HG03354 (cell line): ENCODE data around the gene TBC1D9B.
"Not testable (repeated sequence)": the region's sequence is repeated elsewhere in the genome, so short reads cannot be mapped to it uniquely, and the experiment has no call there.

ENCODE experiments used
- ATAC-seq: cut with Tn5 transposase; IDR thresholded peaks from one replicate; pipeline ENCODE4 v1.9.1; 2021; ENCODE audit warnings: mild to moderate bottlenecking; ENCODE audit not compliant: unreplicated experiment, poor library complexity, severe bottlenecking

TBC1D9B gene

DNA sequence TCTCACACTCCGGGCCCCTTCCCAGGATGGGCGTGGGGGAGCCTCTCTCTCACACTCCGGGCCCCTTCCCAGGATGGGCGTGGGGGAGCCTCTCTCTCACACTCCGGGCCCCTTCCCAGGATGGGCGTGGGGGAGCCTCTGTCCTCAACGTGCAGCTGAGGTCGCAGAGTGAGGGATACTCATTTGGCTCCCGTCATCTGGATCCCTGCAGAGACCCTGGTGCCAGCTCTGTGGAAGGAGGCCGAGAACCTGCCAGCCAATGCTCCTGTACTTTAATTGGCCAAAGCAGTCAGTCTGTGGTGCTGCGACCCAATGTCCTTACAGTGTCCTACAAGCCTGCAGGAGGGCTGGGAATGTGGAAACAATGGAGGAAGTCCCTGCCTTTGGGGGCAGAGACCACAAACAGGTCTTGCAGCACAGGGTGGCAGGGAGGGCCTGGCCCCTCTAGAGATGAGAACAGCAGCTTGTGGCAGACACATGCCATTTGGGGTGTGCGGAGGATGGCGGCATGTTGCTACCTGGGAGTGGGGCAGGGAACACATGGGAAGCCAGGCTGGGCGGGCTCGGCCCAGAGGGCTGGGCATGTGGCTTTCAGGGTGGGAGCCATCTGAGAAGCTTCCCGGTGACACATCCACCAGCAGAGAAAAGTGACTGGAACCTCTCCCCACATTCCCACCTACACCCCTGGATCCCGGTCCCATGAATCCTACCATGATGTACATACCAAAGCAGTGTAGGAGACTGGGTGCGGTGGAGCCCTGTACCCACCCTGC is 35.5 kb downstream of the TBC1D9B start:
- ATAC-seq: no peak

- ATAC-seq: not testable (repeated sequence)
Observed at GRCh38 chr5:179871533-179871932, 36.2 kb downstream of the TBC1D9B start.

DNA sequence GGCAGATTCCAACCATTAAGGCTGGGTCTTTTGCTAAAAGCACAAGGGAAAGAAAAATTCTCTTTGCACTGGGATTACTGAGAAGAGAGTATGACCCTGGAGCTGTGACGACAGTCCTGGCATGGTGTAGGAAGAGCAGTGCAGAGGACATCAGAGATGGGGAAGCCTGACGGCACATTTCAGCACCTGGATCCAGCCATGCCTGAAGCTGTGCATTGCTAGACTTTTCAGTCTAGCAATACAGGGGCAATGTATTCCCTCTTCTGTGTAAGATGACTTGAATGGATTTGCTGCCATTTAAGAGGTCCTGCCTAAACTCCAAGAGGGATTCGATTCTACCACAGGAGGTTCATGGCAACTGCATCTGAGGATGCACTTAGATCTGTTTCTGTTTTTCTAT is 36.7 kb downstream of the TBC1D9B start:
- ATAC-seq: no peak

GRCh38 chr5:179870403-179870903 is 37.2 kb downstream of the TBC1D9B start:
- ATAC-seq: no peak

- no peak for ATAC-seq
Observed at GRCh38 chr5:179869641-179870402, 37.9 kb downstream of the TBC1D9B start.

- no peak for ATAC-seq
Observed at GRCh38 chr5:179869101-179869500, 38.6 kb downstream of the TBC1D9B start.

GRCh38 chr5:179868541-179868940 is 39.2 kb downstream of the TBC1D9B start:
- no peak for ATAC-seq

DNA sequence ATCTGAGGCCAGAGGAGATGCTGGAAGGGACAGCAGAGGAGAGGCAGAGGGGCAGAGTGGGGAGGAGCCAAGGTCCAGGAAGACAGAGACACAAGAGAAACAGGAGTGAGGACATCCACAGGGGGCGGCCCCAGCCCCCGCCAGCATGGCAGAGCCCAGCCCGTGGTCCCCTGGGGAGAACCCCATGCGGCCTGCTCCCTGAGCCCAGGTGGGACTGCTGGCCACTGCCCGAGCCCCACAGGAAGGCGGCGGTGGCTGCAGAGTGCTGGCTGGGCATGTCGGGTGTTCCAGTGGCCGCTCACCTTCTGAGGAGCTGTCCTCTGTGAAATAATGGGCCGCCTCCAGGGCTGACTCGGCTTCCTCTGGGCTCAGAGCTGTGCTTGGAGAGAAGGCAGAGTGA is 40.2 kb downstream of the TBC1D9B start:
- ATAC-seq: no peak

DNA sequence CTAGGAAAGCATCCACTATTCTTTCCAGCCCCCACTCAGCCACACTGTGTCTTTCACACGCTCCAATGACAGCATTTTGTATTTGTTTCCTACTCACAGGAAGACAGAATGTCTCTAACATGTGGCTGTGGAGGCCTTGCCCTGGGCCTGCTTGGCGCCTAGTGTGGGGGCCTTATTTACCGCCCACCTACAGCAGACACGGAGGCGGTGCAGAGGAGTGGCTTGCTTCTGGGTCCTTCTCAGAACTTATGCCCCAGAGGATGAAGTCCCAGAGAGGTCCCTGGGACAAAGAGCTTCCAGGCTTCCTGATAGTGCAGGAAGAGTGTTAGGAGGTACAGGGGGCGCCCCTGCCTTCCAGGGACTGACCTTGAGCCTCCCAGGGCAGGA is 40.6 kb downstream of the TBC1D9B start:
- no peak for ATAC-seq

DNA sequence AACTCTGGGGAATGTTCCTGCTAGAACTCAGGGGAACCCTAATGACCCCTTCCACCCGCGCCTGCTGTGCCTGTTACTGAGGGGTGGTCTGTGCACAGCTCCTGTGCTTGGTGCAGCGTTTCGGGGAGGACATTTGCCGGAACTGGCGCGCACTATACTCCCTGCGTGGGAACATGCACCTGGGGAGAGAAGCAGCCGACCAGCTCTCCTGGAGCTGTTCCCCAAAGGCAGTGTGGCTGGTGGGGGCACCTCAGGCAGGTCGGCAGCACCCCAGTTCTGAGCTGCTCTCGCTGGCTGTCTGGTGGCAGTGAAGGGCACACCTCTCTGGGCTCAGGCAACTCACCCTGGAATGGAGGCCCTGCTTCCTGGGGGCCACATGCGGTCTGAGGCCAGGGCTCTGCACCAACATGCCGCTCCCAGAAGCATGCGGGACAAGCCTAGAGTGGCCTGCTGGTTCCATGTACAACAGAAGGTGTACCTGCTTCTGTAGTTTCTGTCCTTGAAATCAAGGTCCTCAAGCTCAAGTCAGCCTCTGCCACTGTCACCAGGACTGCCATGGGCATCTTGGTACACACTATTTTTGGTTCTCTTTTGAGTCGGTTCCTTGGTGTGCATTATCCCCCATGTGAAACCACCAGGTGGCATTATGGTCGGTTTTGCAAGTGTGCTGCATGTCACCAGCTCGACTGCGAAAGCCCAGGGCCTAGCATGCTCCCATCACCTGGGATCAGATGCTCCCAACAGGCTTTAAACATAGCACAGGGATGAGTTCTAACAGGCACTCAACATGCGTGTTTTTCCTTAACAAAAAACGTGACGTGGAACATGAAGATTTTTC is 41.2 kb downstream of the TBC1D9B start:
- ATAC-seq: peak; percentile 45

GRCh38 chr5:179865491-179866240 is 42.0 kb downstream of the TBC1D9B start:
- ATAC-seq: no peak

DNA sequence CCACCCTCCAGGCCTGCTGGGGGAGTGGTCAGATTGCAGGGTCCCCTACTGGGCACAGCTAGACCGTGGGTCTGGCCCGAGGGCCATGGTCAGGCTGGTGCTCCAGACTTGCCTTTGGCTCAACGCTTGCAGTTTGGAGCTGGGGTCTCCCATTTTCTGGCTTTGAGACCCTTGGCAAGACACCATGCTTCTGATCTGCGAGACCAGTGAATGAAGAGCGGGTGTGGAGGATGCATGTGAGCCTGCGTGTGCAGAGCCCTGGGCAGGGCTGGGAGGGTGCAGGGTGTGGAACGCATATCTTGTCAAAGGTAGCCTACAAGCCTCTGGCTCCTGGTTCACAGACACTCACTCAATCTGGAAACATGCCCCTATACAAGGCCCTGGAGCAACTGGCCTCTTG is 43.0 kb downstream of the TBC1D9B start:
- no peak for ATAC-seq

- ATAC-seq: no peak
Observed at GRCh38 chr5:179863449-179864085, 44.1 kb downstream of the TBC1D9B start.

- no peak for ATAC-seq
Observed at GRCh38 chr5:179862891-179863290, 44.8 kb downstream of the TBC1D9B start.

DNA sequence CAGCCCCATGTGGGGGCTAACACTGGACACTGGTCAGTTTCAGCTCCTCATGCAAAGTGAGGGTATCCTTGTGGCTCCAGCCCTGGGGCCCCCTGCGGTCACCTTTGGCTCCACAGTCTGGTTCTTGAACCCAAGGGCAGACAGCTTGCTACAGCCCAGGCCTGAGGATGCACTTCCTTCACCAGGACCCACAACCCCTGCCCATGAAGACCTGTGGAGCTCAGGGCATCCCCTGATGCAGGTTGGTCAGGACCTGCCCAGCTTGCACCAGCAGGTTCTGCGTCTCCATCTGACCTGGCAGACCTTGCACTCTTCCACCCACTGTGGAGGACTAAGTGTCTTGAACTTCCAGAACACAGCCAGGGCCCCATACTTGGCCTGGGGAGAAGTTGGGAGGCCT is 45.4 kb downstream of the TBC1D9B start:
- no peak for ATAC-seq

GRCh38 chr5:179860301-179860700 is 47.4 kb downstream of the TBC1D9B start:
- no peak for ATAC-seq

DNA sequence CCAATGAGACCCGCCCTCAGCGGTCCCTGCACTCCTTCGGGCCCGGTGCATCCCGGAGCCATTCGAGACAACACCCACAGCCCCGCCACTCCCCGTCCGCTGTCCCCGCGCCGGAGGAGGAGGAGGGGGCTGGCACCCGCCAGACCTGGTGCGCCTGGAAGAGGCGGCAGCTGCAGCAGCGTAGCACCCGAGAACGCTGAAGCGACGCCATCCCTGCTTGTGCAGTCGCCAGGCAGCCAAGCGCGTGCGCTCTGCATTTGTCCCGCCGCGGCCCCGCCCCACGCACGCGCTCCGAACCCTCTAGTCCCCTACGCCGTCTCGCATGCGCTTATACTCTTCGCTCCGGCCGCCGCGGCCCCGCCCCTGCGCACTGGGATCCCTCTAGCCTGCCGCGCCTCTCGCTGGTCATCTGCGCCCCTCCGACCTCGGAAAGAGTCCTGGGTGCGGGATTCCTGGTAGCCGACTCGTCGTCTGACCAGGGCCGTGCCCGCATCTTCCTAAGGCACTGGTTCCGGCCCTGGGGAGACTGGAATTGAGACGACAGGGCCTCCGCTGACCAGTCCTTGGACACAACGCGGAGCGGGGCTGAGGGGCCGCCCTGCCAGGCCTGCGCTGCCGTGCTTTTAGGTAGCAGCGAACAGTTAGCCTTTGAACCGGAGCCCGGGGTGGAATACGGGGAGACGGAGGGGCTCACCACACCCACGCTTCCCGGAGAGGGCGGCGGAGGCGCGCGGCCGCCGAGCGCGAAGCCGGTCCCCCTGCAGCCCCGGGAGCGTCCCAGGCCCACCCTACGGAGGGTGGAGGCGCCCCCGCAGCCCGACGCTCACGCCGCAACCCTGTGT is 48.9 kb downstream of the TBC1D9B start, which contains the start of gene MRNIP:
Gene MRNIP (minus strand): TSS at position 232 of the 842 bp plus-strand sequence. CDS start 21 bp downstream, at position 211.
- peak; percentile 96 for ATAC-seq

- peak; percentile 58 for ATAC-seq
Observed at GRCh38 chr5:179858241-179858585, 49.5 kb downstream of the TBC1D9B start.
